ENCODE measurements around the gene BCAP31. TPM values are rescaled to one million over a fixed set of nuclear protein-coding genes. Genes with fewer than 3 reads are reported as not detected.

Gene BCAP31
- total RNA-seq, 2 experiments from 2014 or later = 42.1 to 43.1 TPM

- Histone ChIP-seq H3K36me3 (ENCODE audit: insufficient read depth, low read length) (peaks cover 55% of the 10 kb centered on the region), H3K9me3 (ENCODE audit: control insufficient read depth in 1 of 2, insufficient read depth in 1 of 2, low read length in 2 of 2) (no peaks in the 10 kb centered on the region), H3K4me1 (ENCODE audit: insufficient read depth, low read length) (peaks cover 17% of the 10 kb centered on the region), H3K27me3 (ENCODE audit: control insufficient read depth in 1 of 2, insufficient read depth in 2 of 2, low read length in 2 of 2) (no peaks in the 10 kb centered on the region), H3K27ac (ENCODE audit: low read depth in 1 of 2, low read length in 2 of 2) (no peak overlapping the region), H3K4me3 (ENCODE audit: low read length) (no peak overlapping the region)
- H3K9me3 Mint-ChIP-seq = no peaks in the 10 kb centered on the region
- no peak overlapping the region for H3K27ac Mint-ChIP-seq
- peaks cover 14% of the 10 kb centered on the region for H3K4me1 Mint-ChIP-seq (ENCODE audit: low read depth)
- TF ChIP-seq CTCF (IDR thresholded peaks at IDR 0.05) = no peak
- H3K36me3 Mint-ChIP-seq (ENCODE audit: low read depth) = peaks cover 61% of the 10 kb centered on the region
- intact Hi-C loops (cut with DNase I, micrococcal nuclease) = no loop called here
- ATAC-seq (ENCODE audit: poor library complexity) (no peak), DNase-seq (no peak)
- no peak overlapping the region for H3K4me3 Mint-ChIP-seq
- ChIA-PET CTCF (no interaction called here), POLR2A (no interaction called here)
- no peaks in the 10 kb centered on the region for H3K27me3 Mint-ChIP-seq
Measured at GRCh38 chrX:153717445-153717844, 6.7 kb downstream of the BCAP31 start.

GRCh38 chrX:153714256-153714655 lies 9.9 kb downstream of the BCAP31 start:
- ChIA-PET CTCF (interaction anchor here (0.7 kb wide), 1 partner anchor 1481 kb away, joined by 3 read pairs; no protein-coding TSS in a partner anchor), POLR2A (no interaction called here)
- peaks cover 6% of the 10 kb centered on the region for H3K4me1 Mint-ChIP-seq (ENCODE audit: low read depth)
- Histone ChIP-seq H3K27ac (ENCODE audit: low read depth in 1 of 2, low read length in 2 of 2) (no peak overlapping the region), H3K9me3 (ENCODE audit: control insufficient read depth in 1 of 2, insufficient read depth in 1 of 2, low read length in 2 of 2) (no peaks in the 10 kb centered on the region), H3K27me3 (ENCODE audit: control insufficient read depth in 1 of 2, insufficient read depth in 2 of 2, low read length in 2 of 2) (no peaks in the 10 kb centered on the region), H3K4me1 (ENCODE audit: insufficient read depth, low read length) (peaks cover 7% of the 10 kb centered on the region), H3K36me3 (ENCODE audit: insufficient read depth, low read length) (peaks cover 60% of the 10 kb centered on the region), H3K4me3 (ENCODE audit: low read length) (no peak overlapping the region)
- ATAC-seq (ENCODE audit: poor library complexity) = no peak
- peaks cover 49% of the 10 kb centered on the region for H3K36me3 Mint-ChIP-seq (ENCODE audit: low read depth)
- intact Hi-C loops (cut with DNase I, micrococcal nuclease) = no loop called here
- no peaks in the 10 kb centered on the region for H3K27me3 Mint-ChIP-seq
- H3K9me3 Mint-ChIP-seq = no peaks in the 10 kb centered on the region
- no peak for TF ChIP-seq CTCF (IDR thresholded peaks at IDR 0.05)
- DNase-seq = no peak
- no peak overlapping the region for H3K4me3 Mint-ChIP-seq
- H3K27ac Mint-ChIP-seq = no peak overlapping the region

- POLR2A ChIA-PET = no interaction called here
- H3K9me3 Mint-ChIP-seq = no peaks in the 10 kb centered on the region
- H3K27me3 ChIP-seq (ENCODE audit: control insufficient read depth in 1 of 2, insufficient read depth in 2 of 2, low read length in 2 of 2) = no peaks in the 10 kb centered on the region
- no peak overlapping the region for H3K27ac ChIP-seq (ENCODE audit: low read depth in 1 of 2, low read length in 2 of 2)
- CTCF ChIA-PET = no interaction called here
- H3K4me1 ChIP-seq (ENCODE audit: insufficient read depth, low read length) = peaks cover 5% of the 10 kb centered on the region
- no peaks in the 10 kb centered on the region for H3K27me3 Mint-ChIP-seq
- H3K4me3 ChIP-seq (ENCODE audit: low read length) = no peak overlapping the region
- peaks cover 40% of the 10 kb centered on the region for H3K36me3 Mint-ChIP-seq (ENCODE audit: low read depth)
- DNase-seq = no peak
- no peak overlapping the region for H3K27ac Mint-ChIP-seq
- no peaks in the 10 kb centered on the region for H3K9me3 ChIP-seq (ENCODE audit: control insufficient read depth in 1 of 2, insufficient read depth in 1 of 2, low read length in 2 of 2)
- TF ChIP-seq CTCF (IDR thresholded peaks at IDR 0.05) = no peak
- peaks cover 13% of the 10 kb centered on the region for H3K4me1 Mint-ChIP-seq (ENCODE audit: low read depth)
- H3K4me3 Mint-ChIP-seq = no peak overlapping the region
- H3K36me3 ChIP-seq (ENCODE audit: insufficient read depth, low read length) = peaks cover 47% of the 10 kb centered on the region
- no peak for ATAC-seq (ENCODE audit: poor library complexity)
- intact Hi-C loops (cut with DNase I, micrococcal nuclease) = no loop called here
Measured at GRCh38 chrX:153709726-153710674, 14.2 kb downstream of the BCAP31 start.
